HEK293T (cell line): Measurements from ENCODE around the gene LCP2.

Experiments used
- BHLHE40 ChIP-seq: fragments of 450-650 bp; IDR thresholded peaks from 2 replicates; pipeline ENCODE4 v1.6.1; 2016; ENCODE audit warnings: mild to moderate bottlenecking, moderate library complexity, borderline replicate concordance
- ELF4 ChIP-seq: fragments of 450-650 bp; IDR thresholded peaks from 2 replicates; pipeline ENCODE4 v1.6.1; 2017; ENCODE audit warnings: antibody characterized with exemption
- FOXA1 ChIP-seq: fragments of 450-650 bp; IDR thresholded peaks from 2 replicates; pipeline ENCODE4 v1.6.1; 2016; ENCODE audit warnings: mild to moderate bottlenecking

DNA sequence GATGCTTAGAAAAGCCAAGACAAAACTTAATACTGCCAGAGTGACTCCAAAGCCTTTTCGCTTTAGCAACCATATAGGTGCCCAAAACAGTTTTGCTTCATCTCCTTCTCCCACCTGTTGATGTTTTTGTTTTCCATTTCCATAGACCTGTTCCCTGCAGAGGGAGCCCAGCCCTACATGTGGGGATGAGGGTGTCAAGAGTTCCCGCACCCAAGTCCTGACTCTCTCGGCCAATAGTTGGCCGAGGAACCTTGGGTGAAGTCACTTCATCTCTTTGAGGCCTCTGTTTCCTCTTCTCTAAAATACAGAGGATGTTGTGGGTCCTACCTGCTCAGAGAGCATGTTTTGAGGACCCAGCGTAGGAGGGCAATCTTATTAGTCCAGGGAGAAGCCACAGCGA is 38.5 kb upstream of the LCP2 start:
- TF ChIP-seq ELF4 (no peak), FOXA1 (no peak), BHLHE40 (no peak)
